ENCODE results near the gene C2orf49.
A peak's percentile ranks its signal among the peaks of the same experiment; 100 is the strongest.

C2orf49 gene

GRCh38 chr2:105337122-105338019, at the start of gene C2orf49:
C2orf49 (plus strand) TSS chr2:105337540; CDS start chr2:105337588, 48 bp downstream.
- peak; percentile 91 for DNase-seq

DNA sequence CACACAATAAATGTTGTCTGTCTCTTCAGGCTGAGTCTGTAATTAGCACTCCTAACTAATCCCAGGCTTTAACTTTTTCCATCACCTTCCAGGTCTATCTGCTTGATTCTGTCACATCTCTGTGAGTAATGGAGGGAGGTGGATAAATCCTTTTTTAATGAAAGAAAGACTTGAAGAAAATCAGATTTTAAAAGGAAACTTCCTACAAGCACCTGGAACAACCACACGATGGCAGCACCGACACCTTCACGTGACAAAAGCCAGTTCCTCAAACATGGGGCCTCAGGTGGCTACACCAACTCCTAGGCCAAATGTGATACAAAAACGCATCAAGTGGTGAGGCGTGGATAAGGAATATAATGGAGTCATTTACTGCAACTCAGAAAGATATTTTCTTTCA, 49.6 kb upstream of the C2orf49 start:
- DNase-seq = no peak

DNA sequence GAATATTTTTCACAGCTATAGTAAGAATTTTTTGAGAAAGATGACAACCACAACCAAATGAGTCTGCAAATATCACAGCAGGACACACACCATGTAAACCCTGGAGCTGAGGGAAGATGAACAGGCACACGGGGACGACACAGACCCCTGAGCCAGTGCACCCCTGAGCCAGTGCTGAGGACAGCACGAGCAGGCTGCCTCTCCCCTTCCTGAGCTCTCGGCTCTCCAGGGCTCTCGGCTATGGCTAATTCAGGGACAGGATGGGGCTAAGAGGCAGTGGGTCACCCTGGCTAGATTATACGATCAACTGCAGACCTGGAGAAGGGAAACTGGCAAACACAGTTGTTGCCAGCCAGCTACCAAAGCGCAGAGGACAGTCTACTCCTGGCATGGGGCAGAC, 49.2 kb upstream of the C2orf49 start:
- no peak for DNase-seq

DNA sequence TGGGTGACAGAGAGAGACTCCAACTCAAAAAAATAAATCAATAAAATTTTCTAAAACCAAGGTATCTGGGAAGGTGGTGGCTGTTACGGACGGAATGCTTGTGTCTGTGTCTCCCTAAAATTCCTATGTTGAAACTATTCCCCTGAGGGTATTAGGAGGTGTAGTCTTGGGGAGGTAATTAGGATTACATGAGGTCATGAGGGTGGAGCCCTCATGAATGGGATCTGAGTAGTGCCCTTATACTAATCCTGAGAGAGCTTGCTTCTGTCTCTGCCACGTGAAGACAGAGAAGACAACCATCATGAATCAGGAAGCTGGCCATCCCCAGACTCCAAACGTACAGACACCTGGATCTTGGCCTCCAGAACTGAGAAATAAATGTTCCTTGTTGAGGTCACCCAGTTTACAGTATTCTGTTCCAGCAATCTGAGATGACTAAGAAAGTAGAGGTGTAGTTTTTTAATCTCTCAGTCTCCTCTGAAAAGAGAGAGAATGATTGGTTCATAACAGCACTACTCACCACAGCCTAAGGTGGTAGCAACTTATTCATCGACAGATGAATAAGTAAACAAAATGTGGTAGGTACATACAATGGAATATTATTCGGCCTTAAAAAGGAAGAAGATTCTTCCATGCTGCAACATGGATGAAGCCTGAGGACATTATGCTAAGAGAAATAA, 46.2 kb upstream of the C2orf49 start:
- DNase-seq = no peak

GRCh38 chr2:105291981-105292380, 45.4 kb upstream of the C2orf49 start:
- no peak for DNase-seq

GRCh38 chr2:105294046-105294445, 43.3 kb upstream of the C2orf49 start:
- no peak for DNase-seq

DNA sequence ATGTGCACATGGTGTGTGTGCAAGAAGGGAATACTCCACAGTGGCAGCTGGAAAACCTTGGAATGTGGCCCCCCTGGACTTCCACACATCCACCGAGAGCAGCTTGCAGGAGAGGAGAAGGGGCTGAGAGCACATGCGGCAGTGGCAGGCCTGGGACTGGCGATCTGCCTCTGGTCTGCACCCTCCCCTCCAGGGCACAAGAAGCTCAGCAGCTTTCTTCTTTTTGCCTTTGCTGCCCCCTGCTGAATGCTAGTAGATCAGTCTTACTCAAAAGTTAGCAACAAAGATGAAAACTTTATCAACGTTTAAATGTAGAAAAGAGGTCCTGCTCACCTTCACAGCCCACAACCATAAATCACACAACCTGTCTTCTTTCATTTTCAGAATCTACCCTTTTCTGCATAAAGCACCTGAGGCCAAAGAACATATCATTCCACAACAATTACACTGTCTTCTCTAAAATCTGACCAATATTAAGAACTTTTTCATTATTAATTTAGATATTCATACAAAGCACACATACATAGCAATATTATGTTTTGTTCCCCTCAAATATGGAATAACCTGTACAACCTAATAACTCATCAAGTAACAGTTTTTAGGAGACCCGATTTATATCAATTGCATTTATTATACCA, 42.4 kb upstream of the C2orf49 start:
- DNase-seq = peak; percentile 3

- no peak for DNase-seq
Observed at GRCh38 chr2:105296017-105296611, 41.2 kb upstream of the C2orf49 start.

DNA sequence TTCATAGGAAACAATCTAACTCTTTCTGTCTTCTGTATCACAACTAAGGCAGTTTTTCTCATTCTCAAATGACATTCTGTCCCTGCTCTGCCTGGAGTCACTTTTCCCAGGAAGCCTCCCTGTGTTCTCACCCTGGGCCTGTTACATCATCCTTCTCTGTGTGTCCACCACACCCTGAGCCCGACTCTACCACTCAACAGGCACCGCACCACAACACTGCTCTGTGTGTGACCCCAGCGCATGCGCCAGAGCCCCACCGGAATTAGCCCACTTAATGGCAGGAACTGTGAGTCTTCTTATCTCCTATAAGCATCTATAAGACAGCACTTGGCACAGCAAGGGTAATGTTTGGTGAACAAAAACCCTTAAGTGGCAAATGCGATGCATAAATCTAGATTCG, 40.1 kb upstream of the C2orf49 start:
- DNase-seq = no peak

DNA sequence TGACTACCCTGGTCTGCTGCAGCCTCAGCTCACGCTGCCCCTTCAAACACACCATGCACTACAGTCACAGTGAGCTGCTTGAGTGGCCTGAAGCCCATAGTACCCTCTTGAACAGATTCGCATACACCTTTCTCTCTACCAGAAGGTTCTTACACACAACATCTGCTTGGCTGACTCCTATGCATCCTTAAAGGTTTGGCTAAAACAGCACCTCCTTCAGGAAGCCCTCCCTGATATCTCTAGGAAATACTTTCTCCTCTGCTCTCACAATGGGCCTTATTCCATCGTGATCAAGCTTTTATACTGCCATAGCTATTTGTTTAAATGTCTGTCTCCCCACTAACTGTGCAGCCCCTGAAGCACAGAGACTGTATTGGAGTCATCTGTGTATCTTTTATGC, 39.3 kb upstream of the C2orf49 start:
- no peak for DNase-seq

GRCh38 chr2:105299290-105299689, 38.0 kb upstream of the C2orf49 start:
- no peak for DNase-seq

GRCh38 chr2:105301646-105302045, 35.7 kb upstream of the C2orf49 start:
- no peak for DNase-seq

GRCh38 chr2:105307146-105307545, 30.2 kb upstream of the C2orf49 start:
- no peak for DNase-seq

GRCh38 chr2:105307550-105307949, 29.8 kb upstream of the C2orf49 start:
- DNase-seq = no peak

DNA sequence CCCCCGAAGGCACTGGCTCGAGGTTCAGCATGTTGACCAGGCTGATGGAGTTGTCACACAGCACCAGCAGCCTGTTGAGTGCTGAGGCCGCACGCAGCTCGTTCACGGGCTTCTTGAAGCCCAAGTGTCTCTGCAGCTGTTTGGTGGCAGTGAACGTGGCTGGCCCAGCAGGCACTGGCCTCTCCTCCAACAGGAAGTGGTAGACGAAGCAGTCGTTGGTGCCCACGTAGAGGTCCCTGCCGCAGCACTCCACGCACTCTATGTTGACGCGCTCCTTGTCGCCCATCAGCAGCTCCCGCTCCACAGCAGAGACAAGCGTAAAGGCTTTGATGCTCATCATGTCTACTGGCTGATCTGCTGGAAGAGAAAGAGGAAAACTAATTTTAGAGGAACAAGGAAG, 29.4 kb upstream of the C2orf49 start:
- no peak for DNase-seq

GRCh38 chr2:105308382-105309146, 28.8 kb upstream of the C2orf49 start:
- no peak for DNase-seq

- no peak for DNase-seq
Observed at GRCh38 chr2:105309147-105309545, 28.2 kb upstream of the C2orf49 start.

DNA sequence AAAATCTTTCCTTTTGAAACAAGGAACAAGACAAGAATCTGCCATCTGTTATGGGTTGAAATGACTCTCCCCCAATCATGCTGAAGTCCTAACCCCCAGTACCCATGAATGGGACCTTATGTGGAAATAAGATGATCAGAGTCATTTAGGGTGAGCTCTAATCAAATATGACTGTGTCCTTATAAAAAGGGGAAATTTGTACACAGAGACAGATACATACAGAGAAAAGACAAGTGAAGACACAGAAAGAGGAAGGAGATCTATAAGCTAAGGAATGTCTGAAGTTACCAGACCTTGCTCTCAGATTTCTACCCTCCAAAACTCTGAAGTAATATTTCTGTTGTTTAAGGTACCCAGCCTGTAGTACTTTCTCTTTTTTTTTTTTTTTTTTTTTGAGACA, 23.5 kb upstream of the C2orf49 start:
- DNase-seq = no peak

DNA sequence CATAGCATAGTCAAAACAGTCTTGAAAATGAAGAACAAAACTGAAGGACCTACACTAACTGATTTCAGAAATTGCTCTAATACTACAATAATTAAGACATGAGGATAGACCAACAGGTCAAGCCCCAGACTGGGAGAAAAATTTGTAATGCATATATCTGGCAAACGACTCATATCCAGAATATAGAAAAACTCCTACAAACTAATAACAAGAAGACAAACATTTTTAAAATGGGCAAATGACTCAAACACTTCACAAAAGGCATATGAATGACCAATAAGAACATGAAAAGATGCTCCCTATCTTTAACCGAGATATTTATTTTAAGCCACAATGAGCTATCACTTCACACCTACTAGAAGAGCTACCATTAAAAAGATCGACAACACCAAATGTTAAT, 22.0 kb upstream of the C2orf49 start:
- DNase-seq = no peak

DNA sequence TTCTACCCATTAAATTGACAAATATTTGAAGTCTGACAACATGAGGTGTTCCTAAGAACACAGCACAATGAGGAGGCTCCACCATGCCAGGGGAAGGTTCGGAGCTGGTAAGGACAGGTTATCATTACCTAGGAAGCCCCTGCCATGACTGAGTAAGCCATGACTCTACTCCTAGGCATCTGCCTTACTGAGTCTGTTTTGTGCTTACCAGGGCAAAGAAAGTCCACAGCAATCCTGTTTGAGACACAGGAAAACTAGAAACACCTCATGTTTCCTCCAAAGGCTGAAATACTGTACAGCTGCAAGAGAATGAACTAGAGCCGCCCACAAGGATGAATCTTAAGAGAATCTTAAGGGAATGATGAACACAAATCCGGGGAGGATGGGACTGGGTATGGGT, 19.4 kb upstream of the C2orf49 start:
- DNase-seq = no peak

GRCh38 chr2:105320651-105321215, 16.6 kb upstream of the C2orf49 start:
- DNase-seq = no peak
